Thyroid gland (tissue), 4 donors: ENCODE measurements around the gene NAT10.

ENCODE experiments used
- CTCF ChIP-seq, 6 experiments: fragments of 200-600 bp in 3 of 6; fragments of 450-650 bp in 3 of 6; sonication (generic) in 3 of 6; IDR thresholded peaks; one replicate each; pipeline ENCODE4 v1.5.1; 2016 to 2019; ENCODE audit warnings: antibody characterized with exemption in 6 of 6, mild to moderate bottlenecking in 2 of 6, inconsistent platforms in 1 of 6, moderate library complexity in 1 of 6
- POLR2A ChIP-seq, 2 donors: fragments of 450-650 bp; IDR thresholded peaks; one replicate each; pipeline ENCODE4 v1.6.1; 2017; ENCODE audit warnings: antibody characterized with exemption in 2 of 2, mild to moderate bottlenecking in 2 of 2, moderate library complexity in 1 of 2

- TF ChIP-seq CTCF (IDR thresholded peaks at IDR 0.05): no peak
- no peak for TF ChIP-seq POLR2A (IDR thresholded peaks at IDR 0.05)
Measured at GRCh38 chr11:34134765-34135164, 29.3 kb downstream of the NAT10 start.
